Neural crest cell (in vitro differentiated cells): Measurements from ENCODE around the gene RPS15A. TPM values are rescaled to one million over a fixed set of nuclear protein-coding genes. Genes with fewer than 3 reads are reported as not detected.

ENCODE experiments used
- DNase-seq: peaks from one replicate; pipeline ENCODE4 v3.0.0; 2021; ENCODE audit warnings: low read depth, mixed read lengths, low spot score
- H3K27ac Mint-ChIP-seq: one replicate; pipeline ENCODE4 v1.8.0; 2021; ENCODE audit warnings: mild to moderate bottlenecking, mixed read lengths; ENCODE audit not compliant: unreplicated experiment
- H3K27me3 Mint-ChIP-seq: 2 replicates; pipeline ENCODE4 v1.8.0; 2021; ENCODE audit warnings: low read depth, mild to moderate bottlenecking, mixed read lengths
- H3K36me3 Mint-ChIP-seq: 2 replicates; pipeline ENCODE4 v1.8.0; 2021; ENCODE audit warnings: low read depth, mild to moderate bottlenecking, mixed read lengths
- H3K4me1 Mint-ChIP-seq: 2 replicates; pipeline ENCODE4 v1.8.0; 2021; ENCODE audit warnings: mixed read lengths
- H3K4me3 Mint-ChIP-seq: one replicate; pipeline ENCODE4 v1.8.0; 2021; ENCODE audit warnings: mild to moderate bottlenecking, mixed read lengths
- H3K9me3 Mint-ChIP-seq: 2 replicates; pipeline ENCODE4 v1.8.0; 2021; ENCODE audit warnings: mixed read lengths
- total RNA-seq: library from RNA; stranded (reverse); gene quantifications from 2 replicates; pipeline ENCODE4 v1.2.1, GENCODE V29; 2021
- TF ChIP-seq, protein P1 (sequence below): fragments of 200-600 bp; sonication (generic); conservative IDR thresholded peaks from 2 replicates; pipeline ENCODE4 v1.5.0; 2021; ENCODE audit warnings: antibody characterized with exemption, mild to moderate bottlenecking

RPS15A gene
- total RNA-seq, 1 donor from 2014 or later, result 1,697 TPM

DNA sequence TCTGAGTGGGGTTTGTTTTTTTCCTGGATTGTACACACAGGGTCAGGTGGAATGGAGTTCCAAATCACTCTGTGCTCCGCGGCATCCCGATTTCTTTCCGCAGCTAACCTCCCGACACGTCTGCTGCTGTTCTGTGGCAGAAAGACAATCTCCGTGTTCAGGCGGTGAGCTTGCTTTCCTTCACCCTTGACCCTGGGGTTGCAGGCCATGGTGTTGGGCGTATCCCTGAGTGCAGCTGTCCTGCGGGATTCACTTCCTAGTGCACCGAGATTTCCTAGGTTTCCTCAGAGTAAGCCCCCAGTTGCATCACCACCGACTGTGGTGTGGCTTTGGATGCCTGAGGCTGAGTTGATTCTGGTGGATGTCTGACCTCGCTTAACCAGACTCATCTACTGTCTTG is 19.0 kb upstream of the RPS15A start:
- DNase-seq, result no peak
- H3K36me3 Mint-ChIP-seq, result peaks cover 42% of the 10 kb centered on the region
- H3K4me1 Mint-ChIP-seq, result peaks cover 2% of the 10 kb centered on the region
- no peak overlapping the region for H3K4me3 Mint-ChIP-seq
- H3K9me3 Mint-ChIP-seq, result no peaks in the 10 kb centered on the region
- TF ChIP-seq, protein P1, sequence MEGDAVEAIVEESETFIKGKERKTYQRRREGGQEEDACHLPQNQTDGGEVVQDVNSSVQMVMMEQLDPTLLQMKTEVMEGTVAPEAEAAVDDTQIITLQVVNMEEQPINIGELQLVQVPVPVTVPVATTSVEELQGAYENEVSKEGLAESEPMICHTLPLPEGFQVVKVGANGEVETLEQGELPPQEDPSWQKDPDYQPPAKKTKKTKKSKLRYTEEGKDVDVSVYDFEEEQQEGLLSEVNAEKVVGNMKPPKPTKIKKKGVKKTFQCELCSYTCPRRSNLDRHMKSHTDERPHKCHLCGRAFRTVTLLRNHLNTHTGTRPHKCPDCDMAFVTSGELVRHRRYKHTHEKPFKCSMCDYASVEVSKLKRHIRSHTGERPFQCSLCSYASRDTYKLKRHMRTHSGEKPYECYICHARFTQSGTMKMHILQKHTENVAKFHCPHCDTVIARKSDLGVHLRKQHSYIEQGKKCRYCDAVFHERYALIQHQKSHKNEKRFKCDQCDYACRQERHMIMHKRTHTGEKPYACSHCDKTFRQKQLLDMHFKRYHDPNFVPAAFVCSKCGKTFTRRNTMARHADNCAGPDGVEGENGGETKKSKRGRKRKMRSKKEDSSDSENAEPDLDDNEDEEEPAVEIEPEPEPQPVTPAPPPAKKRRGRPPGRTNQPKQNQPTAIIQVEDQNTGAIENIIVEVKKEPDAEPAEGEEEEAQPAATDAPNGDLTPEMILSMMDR, result no peak
- peak overlapping the region; percentile 58 for H3K27ac Mint-ChIP-seq
- no peaks in the 10 kb centered on the region for H3K27me3 Mint-ChIP-seq

DNA sequence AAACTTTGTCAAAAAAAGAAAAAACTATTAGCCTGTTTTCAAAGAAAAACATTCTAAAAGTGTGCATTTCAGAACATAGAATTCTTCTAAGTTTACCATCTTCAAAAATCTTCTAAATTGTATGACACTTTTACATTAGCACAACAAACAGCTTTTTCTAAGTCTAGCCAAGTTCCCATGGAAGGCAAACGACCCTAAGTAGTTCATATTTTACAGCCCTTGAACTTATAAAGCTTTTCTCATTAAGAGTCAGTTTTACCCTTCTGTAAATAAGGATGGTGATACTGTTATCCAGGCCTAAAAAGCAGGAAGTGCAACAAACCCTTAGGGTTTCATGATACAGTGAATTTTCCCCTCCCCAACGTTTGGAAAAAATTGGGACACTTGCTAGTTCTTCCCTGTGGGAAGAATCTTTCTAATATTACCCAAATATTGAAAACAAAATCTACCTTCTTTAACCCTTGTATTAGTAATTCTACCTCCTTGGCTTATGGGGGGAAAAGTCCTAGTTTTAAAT is 15.2 kb upstream of the RPS15A start:
- Mint-ChIP-seq H3K27me3 (peaks cover 2% of the 10 kb centered on the region), H3K9me3 (no peaks in the 10 kb centered on the region), H3K4me1 (peaks cover 23% of the 10 kb centered on the region), H3K27ac (no peak overlapping the region), H3K4me3 (no peak overlapping the region), H3K36me3 (peaks cover 23% of the 10 kb centered on the region)
- DNase-seq, result no peak
- TF ChIP-seq, protein P1, result no peak

DNA sequence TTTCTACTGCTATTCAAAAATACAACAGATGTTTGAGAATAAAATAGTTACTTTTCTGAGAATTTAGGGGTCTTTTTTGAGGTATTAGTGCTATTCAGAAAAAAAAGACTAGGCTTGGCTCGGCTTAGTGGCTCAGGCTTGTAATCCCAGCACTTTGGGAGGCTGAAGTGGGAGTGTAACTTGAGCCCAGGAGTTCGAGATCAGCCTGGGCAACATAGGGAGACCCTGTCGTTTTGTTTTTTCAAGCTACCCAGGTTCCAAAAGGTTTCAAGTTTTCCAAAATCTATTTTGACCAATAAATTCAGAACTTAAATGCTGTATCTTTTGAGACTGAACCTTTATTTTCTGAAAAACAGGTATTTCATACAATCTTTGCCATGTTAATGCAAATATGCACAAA is 14.4 kb upstream of the RPS15A start:
- Mint-ChIP-seq H3K27me3 (peaks cover 2% of the 10 kb centered on the region), H3K4me3 (peak overlapping the region; percentile 80), H3K27ac (peak overlapping the region; percentile 47), H3K4me1 (peaks cover 31% of the 10 kb centered on the region), H3K9me3 (no peaks in the 10 kb centered on the region), H3K36me3 (peaks cover 20% of the 10 kb centered on the region)
- TF ChIP-seq, protein P1, result no peak
- no peak for DNase-seq

DNA sequence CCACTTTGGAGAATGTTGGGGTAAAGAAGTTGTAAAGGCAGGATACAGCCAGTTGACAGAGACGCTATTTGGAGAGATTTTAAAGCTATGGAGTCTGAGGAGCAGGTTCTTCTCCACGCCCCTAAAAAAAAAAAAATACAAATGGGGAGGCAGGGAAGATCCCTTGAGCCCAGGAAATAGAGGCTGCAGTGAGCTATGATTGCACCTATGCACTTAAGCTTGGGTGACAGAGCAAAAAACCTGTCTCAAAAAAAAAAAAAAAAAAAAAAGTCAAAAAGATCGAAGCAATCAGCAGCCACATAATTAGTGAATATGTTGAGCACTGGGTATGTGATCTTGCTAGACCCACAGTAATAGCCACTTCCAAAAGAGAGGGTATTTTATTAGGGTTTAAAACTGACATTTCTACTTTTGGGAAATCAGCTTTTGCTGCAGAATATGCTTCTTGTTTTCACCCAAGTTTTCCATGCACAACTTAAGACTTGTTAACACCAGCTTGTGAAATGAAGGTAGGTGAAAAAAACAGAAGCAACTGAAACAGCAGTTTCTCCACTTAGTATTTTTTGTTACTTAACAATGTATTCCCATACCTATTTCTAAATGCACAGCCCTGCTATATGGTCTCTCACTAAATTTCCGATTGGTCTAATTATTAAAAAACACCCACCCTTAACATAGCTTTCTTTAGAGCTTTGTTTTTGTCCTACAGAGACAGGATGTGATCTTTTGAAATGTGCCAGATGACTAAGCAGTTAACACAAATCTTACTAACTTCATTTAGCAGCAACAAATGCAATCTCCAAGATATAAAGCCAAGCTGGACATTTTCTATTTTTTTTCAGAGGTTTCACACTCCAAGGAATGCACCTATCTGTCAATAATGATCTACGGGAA is 13.7 kb upstream of the RPS15A start:
- H3K4me3 Mint-ChIP-seq, result peak overlapping the region; percentile 97
- TF ChIP-seq, protein P1, result no peak
- no peak for DNase-seq
- peaks cover 37% of the 10 kb centered on the region for H3K4me1 Mint-ChIP-seq
- H3K27ac Mint-ChIP-seq, result peak overlapping the region; percentile 71
- H3K9me3 Mint-ChIP-seq, result no peaks in the 10 kb centered on the region
- peaks cover 2% of the 10 kb centered on the region for H3K27me3 Mint-ChIP-seq
- H3K36me3 Mint-ChIP-seq, result peaks cover 14% of the 10 kb centered on the region

DNA sequence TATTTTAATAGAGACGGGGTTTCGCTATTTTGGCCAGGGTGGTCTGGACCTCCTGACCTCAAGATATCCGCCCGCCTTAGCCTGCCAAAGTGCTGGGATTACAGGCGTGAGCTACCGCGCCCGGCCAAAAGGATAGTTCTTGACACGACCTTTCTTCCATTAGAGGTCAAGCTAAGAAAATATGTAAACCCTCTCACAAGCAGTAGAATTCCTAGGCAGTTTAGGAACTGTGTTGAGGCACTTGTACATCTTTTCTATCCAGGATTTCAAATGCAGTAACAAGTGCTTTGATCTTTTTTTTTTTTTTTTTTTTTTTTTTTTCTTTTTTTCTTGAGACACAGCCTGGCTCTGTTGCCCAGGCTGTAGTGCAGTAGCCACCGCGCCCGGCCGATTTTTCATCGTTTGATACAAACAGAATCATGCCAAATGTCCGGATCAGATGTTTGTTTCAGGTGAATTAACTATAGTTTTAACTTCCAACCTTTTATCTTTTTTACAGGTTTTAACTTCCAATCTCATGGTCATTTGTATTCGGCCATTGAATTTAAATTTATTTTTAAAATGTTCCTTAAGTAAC is 12.7 kb upstream of the RPS15A start:
- Mint-ChIP-seq H3K27me3 (peaks cover 2% of the 10 kb centered on the region), H3K27ac (no peak overlapping the region), H3K36me3 (peaks cover 9% of the 10 kb centered on the region), H3K9me3 (no peaks in the 10 kb centered on the region), H3K4me1 (peaks cover 41% of the 10 kb centered on the region), H3K4me3 (peak overlapping the region; percentile 97)
- DNase-seq, result no peak
- TF ChIP-seq, protein P1, result no peak
